Spinal cord (tissue), 10 donors: ENCODE results near the gene COX5A. TPM values are rescaled to one million over a fixed set of nuclear protein-coding genes. Genes with fewer than 3 reads are reported as not detected.
A peak's percentile ranks its signal among the peaks of the same experiment; 100 is the strongest.
"Not testable (repeated sequence)": the region's sequence is repeated elsewhere in the genome, so short reads cannot be mapped to it uniquely, and the experiment has no call there.

Source experiments
- DNase-seq, 6 donors: peaks; one replicate each; pipeline versions ENCODE4 v3.0.0 to v3.0.0-alpha.2; 2013 to 2015; ENCODE audit warnings: low spot score in 6 of 6, low read depth in 4 of 6
- H3K27ac ChIP-seq: one replicate; pipeline ENCODE4 v1.5.1; 2013; ENCODE audit warnings: low read depth, low read length, control low read depth
- H3K27me3 ChIP-seq: one replicate; pipeline ENCODE4 v1.6.1; 2013; ENCODE audit warnings: low read length; ENCODE audit not compliant: control insufficient read depth, insufficient read depth
- H3K36me3 ChIP-seq: one replicate; pipeline ENCODE4 v1.6.1; 2013; ENCODE audit warnings: low read length; ENCODE audit not compliant: control insufficient read depth, insufficient read depth
- H3K4me1 ChIP-seq: one replicate; pipeline ENCODE4 v1.6.1; 2013; ENCODE audit warnings: low read length; ENCODE audit not compliant: control insufficient read depth, insufficient read depth
- H3K4me3 ChIP-seq: one replicate; pipeline ENCODE4 v1.5.1; 2013; ENCODE audit warnings: low read depth, low read length, control low read depth
- H3K9me3 ChIP-seq: one replicate; pipeline ENCODE4 v1.6.1; 2013; ENCODE audit warnings: low read length; ENCODE audit not compliant: control insufficient read depth, insufficient read depth
- WGBS: methylation state at CpG from one replicate; pipeline ENCODE4 v1.1.5; 2013; ENCODE audit warnings: missing lambda C conversion rate; ENCODE audit not compliant: insufficient coverage; 5-methylcytosine and 5-hydroxymethylcytosine counted together
- polyA plus RNA-seq, 2 donors: library from polyadenylated mRNA; unstranded; fragments of 120-200 nt; gene quantifications; one replicate each; pipeline ENCODE4 v1.2.1, GENCODE V29; 2013; ENCODE audit not compliant: insufficient read length in 2 of 2
- total RNA-seq, 2 donors: library from RNA; depleted of rRNA in 1 of 2; stranded (reverse); fragments of 120-200 nt in 1 of 2; fragments of >200 nt in 1 of 2; gene quantifications; one replicate each; pipeline versions ENCODE4 v1.2.3 to v1.2.4, GENCODE V29; 2013 to 2014
- donor health status: healthy.

Gene COX5A
- total and polyA plus RNA-seq, 4 donors = 58.1 to 354 (median 225) TPM

DNA sequence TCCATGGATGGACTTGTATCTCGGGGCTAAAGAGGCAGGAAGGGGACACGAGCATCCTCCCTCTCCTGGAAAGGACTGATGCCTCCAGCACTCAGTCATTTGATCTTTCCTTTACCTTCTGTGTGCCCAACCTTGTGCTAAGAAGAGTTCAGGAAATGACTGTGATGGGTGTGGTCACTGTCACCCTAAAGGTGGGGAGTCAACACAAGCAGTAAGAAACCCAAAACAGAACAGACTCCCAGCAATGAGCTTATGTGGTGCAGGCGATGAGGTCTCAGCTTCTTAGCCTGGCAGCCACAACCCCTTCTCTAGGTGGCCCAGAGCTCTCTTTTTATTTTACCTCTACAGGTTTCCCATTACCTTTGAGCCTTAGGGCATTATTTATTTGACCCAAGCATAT, 44.2 kb downstream of the COX5A start:
- DNase-seq = no peak
- Histone ChIP-seq H3K27ac (no peak overlapping the region), H3K4me1 (peaks cover 20% of the 10 kb centered on the region), H3K27me3 (no peaks in the 10 kb centered on the region), H3K36me3 (peaks cover 52% of the 10 kb centered on the region), H3K4me3 (no peak overlapping the region), H3K9me3 (no peaks in the 10 kb centered on the region)
- WGBS = 82% methylated on average over 2 of the region's 3 CpGs

DNA sequence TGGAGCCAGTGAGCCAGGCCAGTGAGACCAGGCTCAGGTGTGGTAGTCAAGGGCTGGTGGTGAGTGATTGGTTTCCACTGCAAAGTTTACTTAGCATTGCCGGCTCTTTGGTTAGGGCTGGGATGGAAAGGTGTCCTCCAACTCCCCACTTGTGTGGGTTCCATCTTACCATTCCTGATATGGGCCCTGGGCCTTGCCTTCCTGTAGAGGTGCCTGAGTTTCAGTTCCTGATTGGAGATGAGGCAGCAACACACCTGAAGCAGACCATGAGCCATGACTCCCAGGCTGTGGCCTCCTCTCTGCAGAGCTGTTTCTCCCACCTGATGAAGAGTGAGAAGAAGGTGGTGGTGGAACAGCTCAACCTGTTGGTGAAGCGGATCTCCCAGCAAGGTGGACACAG, 44.9 kb downstream of the COX5A start:
- no CpG with 5 or more reads among the region's 2 CpGs for WGBS
- Histone ChIP-seq H3K4me3 (no peak overlapping the region), H3K4me1 (peaks cover 22% of the 10 kb centered on the region), H3K27ac (no peak overlapping the region), H3K36me3 (peaks cover 46% of the 10 kb centered on the region), H3K27me3 (no peaks in the 10 kb centered on the region), H3K9me3 (no peaks in the 10 kb centered on the region)
- DNase-seq = no peak

GRCh38 chr15:74892313-74892712, 45.6 kb downstream of the COX5A start:
- H3K27me3 ChIP-seq = no peaks in the 10 kb centered on the region
- H3K4me1 ChIP-seq = peaks cover 22% of the 10 kb centered on the region
- H3K4me3 ChIP-seq = no peak overlapping the region
- no peak for DNase-seq
- H3K27ac ChIP-seq = no peak overlapping the region
- 86% methylated on average over 1 of the region's 3 CpGs for WGBS
- H3K36me3 ChIP-seq = peaks cover 41% of the 10 kb centered on the region
- no peaks in the 10 kb centered on the region for H3K9me3 ChIP-seq

DNA sequence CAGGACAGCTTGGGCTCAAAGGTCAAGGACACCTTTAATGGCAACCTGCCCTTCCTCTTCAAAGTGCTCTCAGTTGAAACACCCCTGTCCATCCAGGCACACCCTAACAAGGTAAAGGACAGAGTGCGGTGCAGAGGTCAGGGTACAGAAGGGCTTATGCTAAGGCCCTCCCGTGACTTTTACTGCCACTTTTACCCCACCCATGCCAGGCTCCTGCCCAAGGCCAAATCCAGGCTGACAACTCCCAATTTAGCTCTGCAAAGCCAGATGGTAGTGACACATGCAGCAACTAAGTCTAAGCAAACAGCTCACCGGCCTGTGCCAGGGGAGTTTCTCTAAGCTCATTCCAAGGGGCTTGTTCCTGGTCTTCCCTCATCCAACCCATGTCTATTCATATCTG, 46.4 kb downstream of the COX5A start:
- Histone ChIP-seq H3K4me3 (no peak overlapping the region), H3K4me1 (peaks cover 22% of the 10 kb centered on the region), H3K27ac (no peak overlapping the region), H3K9me3 (no peaks in the 10 kb centered on the region), H3K27me3 (no peaks in the 10 kb centered on the region), H3K36me3 (peaks cover 35% of the 10 kb centered on the region)
- 94% methylated on average over 2 of the region's 3 CpGs for WGBS
- no peak for DNase-seq

DNA sequence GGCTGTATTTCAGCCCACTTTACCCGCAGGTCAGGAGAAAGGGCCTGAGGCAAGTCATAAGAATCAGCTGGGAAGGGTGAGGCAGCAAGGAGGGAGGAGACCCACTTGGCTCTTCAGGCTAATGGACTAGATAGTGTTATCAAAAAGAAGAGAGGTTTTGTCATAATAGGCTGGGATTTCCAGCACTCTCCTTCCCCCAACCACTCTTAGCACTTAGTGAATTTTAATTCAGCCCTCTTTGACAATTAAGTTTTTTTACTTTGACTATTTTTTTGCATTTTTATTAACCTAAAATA, 47.3 kb downstream of the COX5A start:
- WGBS = 0% methylated on average over 1 of the region's 1 CpG
- DNase-seq = no peak
- Histone ChIP-seq H3K27me3 (no peaks in the 10 kb centered on the region), H3K4me1 (peaks cover 22% of the 10 kb centered on the region), H3K36me3 (peaks cover 29% of the 10 kb centered on the region), H3K9me3 (no peaks in the 10 kb centered on the region), H3K27ac (no peak overlapping the region), H3K4me3 (peak overlapping the region; percentile 95)

GRCh38 chr15:74889883-74890664, 47.8 kb downstream of the COX5A start, which contains the start of gene MPI:
MPI (plus strand) TSS chr15:74890042; CDS start chr15:74890074, 32 bp downstream.
- peak within 1 kb of the TSS; percentile 95 for H3K4me3 ChIP-seq
- no peaks in the 10 kb centered on the region for H3K27me3 ChIP-seq
- H3K9me3 ChIP-seq = no peaks in the 10 kb centered on the region
- peaks cover 22% of the 10 kb centered on the region for H3K4me1 ChIP-seq
- H3K27ac ChIP-seq = peak within 1 kb of the TSS; percentile 78
- peaks cover 29% of the 10 kb centered on the region for H3K36me3 ChIP-seq
- under 1% methylated on average over 47 of the region's 47 CpGs for WGBS
- DNase-seq = peak; percentile 73 to 97 (median 82)

GRCh38 chr15:74889390-74889882, 48.4 kb downstream of the COX5A start:
- H3K4me1 ChIP-seq = peaks cover 22% of the 10 kb centered on the region
- H3K4me3 ChIP-seq = peak overlapping the region; percentile 95
- H3K9me3 ChIP-seq = no peaks in the 10 kb centered on the region
- peak overlapping the region; percentile 78 for H3K27ac ChIP-seq
- WGBS = 17% methylated on average over 8 of the region's 8 CpGs
- peak in 2 of 6 donors; percentile 75 to 86 for DNase-seq
- H3K27me3 ChIP-seq = no peaks in the 10 kb centered on the region
- peaks cover 29% of the 10 kb centered on the region for H3K36me3 ChIP-seq

- 97% methylated on average over 3 of the region's 4 CpGs for WGBS
- Histone ChIP-seq H3K36me3 (peaks cover 29% of the 10 kb centered on the region), H3K27ac (peak overlapping the region; percentile 78), H3K27me3 (no peaks in the 10 kb centered on the region), H3K4me3 (no peak overlapping the region), H3K4me1 (peaks cover 22% of the 10 kb centered on the region), H3K9me3 (no peaks in the 10 kb centered on the region)
- no peak for DNase-seq
Observed at GRCh38 chr15:74888716-74889115, 49.2 kb downstream of the COX5A start.

GRCh38 chr15:74887537-74888193, 50.2 kb downstream of the COX5A start:
- H3K4me3 ChIP-seq, H3K27ac ChIP-seq, DNase-seq, H3K27me3 ChIP-seq, H3K9me3 ChIP-seq: not testable (repeated sequence)
- peaks cover 19% of the 10 kb centered on the region for H3K36me3 ChIP-seq
- no CpG with 5 or more reads among the region's 10 CpGs for WGBS
- peaks cover 22% of the 10 kb centered on the region for H3K4me1 ChIP-seq

DNA sequence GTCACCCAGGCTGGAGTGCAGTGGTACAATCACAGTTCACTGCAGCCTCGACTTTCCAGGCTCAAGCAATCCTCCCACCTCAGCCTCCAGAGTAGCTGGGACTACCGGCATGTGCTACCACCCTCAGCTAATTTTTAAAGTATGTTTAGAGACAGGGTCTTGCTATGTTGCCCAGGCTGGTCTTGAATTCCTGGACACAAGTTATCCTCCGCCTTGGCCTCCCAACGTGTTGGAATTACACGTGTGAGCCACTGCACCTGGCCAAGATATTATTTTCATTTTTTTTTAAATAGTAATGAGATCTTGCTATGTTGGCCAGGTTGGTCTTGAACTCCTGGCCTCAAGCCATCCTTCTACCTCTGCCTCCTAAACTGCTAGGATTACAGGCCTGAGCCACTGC, 52.4 kb downstream of the COX5A start:
- 80% methylated on average over 1 of the region's 5 CpGs for WGBS
- Histone ChIP-seq H3K4me1 (peaks cover 16% of the 10 kb centered on the region), H3K4me3 (no peak overlapping the region), H3K36me3 (peaks cover 2% of the 10 kb centered on the region), H3K9me3 (no peaks in the 10 kb centered on the region), H3K27ac (no peak overlapping the region), H3K27me3 (no peaks in the 10 kb centered on the region)
- DNase-seq = no peak
